Muscle layer of duodenum (tissue), 2 donors: ENCODE measurements around the gene ANKDD1B.
A peak's percentile ranks its signal among the peaks of the same experiment; 100 is the strongest.
"Not testable (repeated sequence)": the region's sequence is repeated elsewhere in the genome, so short reads cannot be mapped to it uniquely, and the experiment has no call there.

Source experiments
- H3K27ac ChIP-seq: one replicate; pipeline ENCODE4 v1.7.0; 2013; ENCODE audit warnings: mild to moderate bottlenecking, low read length
- H3K27me3 ChIP-seq: one replicate; pipeline ENCODE4 v1.7.0; 2013; ENCODE audit warnings: low read depth, mild to moderate bottlenecking, control low read depth, low read length
- H3K36me3 ChIP-seq, 2 donors: one replicate each; pipeline ENCODE4 v1.7.0; 2013; ENCODE audit warnings: low read length in 2 of 2, control low read depth in 1 of 2, mild to moderate bottlenecking in 1 of 2; ENCODE audit not compliant: insufficient read depth in 2 of 2, control insufficient read depth in 1 of 2
- H3K4me1 ChIP-seq, 2 donors: one replicate each; pipeline ENCODE4 v1.7.0; 2013; ENCODE audit warnings: low read length in 2 of 2, mild to moderate bottlenecking in 2 of 2, control low read depth in 1 of 2, moderate library complexity in 1 of 2; ENCODE audit not compliant: insufficient read depth in 2 of 2, control insufficient read depth in 1 of 2
- H3K4me3 ChIP-seq, 2 donors: one replicate each; pipeline ENCODE4 v1.7.0; 2013; ENCODE audit warnings: low read length in 2 of 2, low read depth in 1 of 2, mild to moderate bottlenecking in 1 of 2
- H3K9me3 ChIP-seq, 2 donors: one replicate each; pipeline ENCODE4 v1.7.0; 2013; ENCODE audit warnings: low read length in 2 of 2, control low read depth in 1 of 2, mild to moderate bottlenecking in 1 of 2; ENCODE audit not compliant: control insufficient read depth in 1 of 2
- donor health status: healthy.

Gene ANKDD1B

DNA sequence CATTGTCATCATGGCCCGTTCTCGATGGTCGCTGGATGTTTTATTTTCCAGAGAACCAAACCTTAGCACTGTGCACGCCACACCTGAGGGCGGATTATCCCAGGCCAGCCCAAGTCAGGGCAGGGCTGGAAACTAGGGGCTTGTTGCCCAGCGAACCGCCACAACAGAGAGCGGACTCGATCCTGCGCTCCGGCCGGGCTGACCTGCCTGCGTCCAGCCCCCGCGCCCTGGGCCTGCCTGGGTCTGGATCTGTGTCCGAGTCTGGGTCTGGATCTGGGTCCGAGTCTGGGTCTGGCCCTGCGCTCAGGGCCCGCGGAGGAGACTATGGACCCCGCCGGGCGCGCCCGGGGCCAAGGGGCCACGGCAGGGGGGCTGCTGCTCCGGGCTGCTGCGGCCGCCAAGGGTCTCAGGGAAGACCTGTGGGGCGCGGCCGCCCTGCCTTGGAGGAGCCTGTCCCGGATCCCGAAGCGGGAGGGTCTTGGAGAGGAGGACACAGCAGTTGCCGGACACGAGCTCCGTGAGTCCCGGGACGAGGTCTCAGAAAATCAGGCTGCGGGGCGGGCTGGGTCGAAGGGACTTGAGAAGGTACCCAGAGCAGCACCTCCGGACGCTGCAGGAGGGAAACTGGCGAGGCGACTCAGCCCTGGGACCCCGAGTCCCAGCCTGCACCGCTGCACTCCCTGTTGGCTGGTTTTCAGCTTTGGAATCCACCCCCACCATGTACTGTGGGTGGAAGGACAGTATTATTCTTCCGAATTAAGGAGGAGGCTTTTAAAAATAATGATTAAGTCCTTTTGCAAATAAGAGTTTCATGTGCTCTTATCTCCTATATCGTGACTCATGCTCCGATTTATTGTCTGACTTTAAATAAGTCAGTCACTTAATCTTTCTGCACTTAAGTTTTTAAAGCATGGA, at the start of gene ANKDD1B:
Gene ANKDD1B, plus strand, starts transcription at position 143 of the 915 bp plus-strand sequence. Its CDS starts 182 bp downstream, at position 325.
- H3K9me3 ChIP-seq, result no peaks in the 10 kb centered on the region
- H3K4me1 ChIP-seq, result no peaks in the 10 kb centered on the region
- peak within 1 kb of the TSS; percentile 51 for H3K27ac ChIP-seq
- H3K4me3 ChIP-seq, result peak within 1 kb of the TSS; percentile 68 to 77
- H3K36me3 ChIP-seq, result no peaks in the 10 kb centered on the region
- no peaks in the 10 kb centered on the region for H3K27me3 ChIP-seq

- H3K27me3 ChIP-seq, H3K36me3 ChIP-seq: not testable (repeated sequence)
- Histone ChIP-seq H3K27ac (peak overlapping the region; percentile 35), H3K9me3 (peaks cover 0 to 11% of the 10 kb centered on the region in 2 donors), H3K4me3 (peak overlapping the region in 1 of 2 donors; percentile 35), H3K4me1 (peaks cover 4 to 20% of the 10 kb centered on the region in 2 donors)
These were observed 45.1 kb upstream of the ANKDD1B start for GRCh38 chr5:75565991-75566709.

DNA sequence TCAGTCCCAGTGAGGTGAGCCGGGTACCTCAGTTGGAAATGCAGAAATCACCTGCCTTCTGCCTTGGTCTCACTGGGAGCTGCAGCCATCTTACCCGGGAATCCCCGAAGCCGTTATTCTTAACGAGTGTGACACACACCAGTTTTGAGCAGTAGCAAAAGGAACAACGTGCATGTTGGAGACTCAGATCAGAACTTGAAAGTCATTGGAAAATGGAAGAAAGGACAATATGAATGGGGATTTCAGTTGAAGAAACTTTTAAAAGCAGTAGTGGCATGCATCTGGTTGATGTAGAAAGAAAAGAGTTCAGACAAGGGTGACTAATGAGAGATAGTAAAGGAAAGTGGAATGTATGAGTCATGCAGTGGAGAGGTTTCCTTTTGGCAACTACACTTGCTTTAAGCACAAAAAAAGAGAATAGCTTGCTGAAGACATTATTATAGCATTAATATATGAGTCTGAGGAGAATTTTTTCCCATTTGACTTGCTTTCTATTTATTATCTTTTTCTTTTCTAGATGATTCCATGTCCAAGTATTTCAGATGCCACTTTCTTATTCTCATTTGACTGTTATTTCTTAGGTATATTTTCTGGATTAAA, 44.4 kb upstream of the ANKDD1B start:
- Histone ChIP-seq H3K27ac (peak overlapping the region; percentile 35), H3K4me1 (peaks cover 4 to 23% of the 10 kb centered on the region in 2 donors), H3K4me3 (peak overlapping the region in 1 of 2 donors; percentile 35), H3K27me3 (no peaks in the 10 kb centered on the region), H3K9me3 (peaks cover 0 to 11% of the 10 kb centered on the region in 2 donors), H3K36me3 (peaks cover 0 to 4% of the 10 kb centered on the region in 2 donors)

DNA sequence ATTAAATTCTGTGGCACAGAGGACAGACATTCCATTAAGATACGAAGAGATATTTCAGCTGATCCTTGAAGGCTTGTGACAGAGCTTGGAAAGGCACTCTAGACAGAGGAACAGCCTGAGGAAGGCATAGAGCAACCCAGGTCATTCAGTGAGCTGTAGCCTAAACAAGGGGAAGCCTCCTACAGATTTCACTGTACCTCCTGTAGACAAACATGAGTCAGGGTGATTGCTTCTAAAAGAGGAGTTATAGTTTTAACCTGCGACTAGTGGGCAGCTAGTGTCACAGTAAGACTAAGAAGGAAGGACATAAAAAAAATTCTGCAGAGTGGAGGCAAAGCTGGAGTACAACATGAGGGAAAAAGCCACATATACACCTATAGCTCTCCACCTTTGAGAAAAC, 43.5 kb upstream of the ANKDD1B start:
- peaks cover 4 to 23% of the 10 kb centered on the region in 2 donors for H3K4me1 ChIP-seq
- H3K9me3 ChIP-seq, result peaks cover 0 to 11% of the 10 kb centered on the region in 2 donors
- peaks cover 0 to 4% of the 10 kb centered on the region in 2 donors for H3K36me3 ChIP-seq
- H3K27me3 ChIP-seq, result no peaks in the 10 kb centered on the region
- H3K4me3 ChIP-seq, result no peak overlapping the region
- peak overlapping the region; percentile 19 for H3K27ac ChIP-seq

DNA sequence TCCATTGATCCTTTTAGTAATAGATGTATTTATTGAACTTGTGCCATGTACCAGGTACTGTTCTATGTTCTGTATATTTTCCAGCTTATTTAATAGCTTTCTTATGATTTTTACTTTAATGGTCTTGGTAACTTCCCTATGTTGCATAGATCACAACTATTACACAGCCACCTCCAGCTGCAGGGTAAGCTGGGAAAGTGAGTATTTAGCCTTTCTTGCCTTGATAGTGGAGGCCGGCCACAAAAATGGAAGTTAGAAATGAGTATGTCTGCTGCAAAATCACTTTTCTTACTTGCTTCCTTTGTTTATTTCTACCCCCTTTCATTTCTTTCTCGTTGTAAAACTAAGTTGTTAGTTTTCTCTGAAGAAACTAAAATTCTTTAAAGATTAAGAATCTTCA, 43.1 kb upstream of the ANKDD1B start:
- Histone ChIP-seq H3K4me1 (peaks cover 4 to 23% of the 10 kb centered on the region in 2 donors), H3K27me3 (no peaks in the 10 kb centered on the region), H3K9me3 (peaks cover 0 to 11% of the 10 kb centered on the region in 2 donors), H3K27ac (no peak overlapping the region), H3K4me3 (no peak overlapping the region), H3K36me3 (peaks cover 0 to 4% of the 10 kb centered on the region in 2 donors)

- Histone ChIP-seq H3K4me1 (peaks cover 4 to 24% of the 10 kb centered on the region in 2 donors), H3K9me3 (no peaks in the 10 kb centered on the region), H3K36me3 (peaks cover 0 to 4% of the 10 kb centered on the region in 2 donors), H3K27ac (no peak overlapping the region), H3K27me3 (no peaks in the 10 kb centered on the region), H3K4me3 (no peak overlapping the region)
These were observed 39.7 kb upstream of the ANKDD1B start for GRCh38 chr5:75571547-75571946.

DNA sequence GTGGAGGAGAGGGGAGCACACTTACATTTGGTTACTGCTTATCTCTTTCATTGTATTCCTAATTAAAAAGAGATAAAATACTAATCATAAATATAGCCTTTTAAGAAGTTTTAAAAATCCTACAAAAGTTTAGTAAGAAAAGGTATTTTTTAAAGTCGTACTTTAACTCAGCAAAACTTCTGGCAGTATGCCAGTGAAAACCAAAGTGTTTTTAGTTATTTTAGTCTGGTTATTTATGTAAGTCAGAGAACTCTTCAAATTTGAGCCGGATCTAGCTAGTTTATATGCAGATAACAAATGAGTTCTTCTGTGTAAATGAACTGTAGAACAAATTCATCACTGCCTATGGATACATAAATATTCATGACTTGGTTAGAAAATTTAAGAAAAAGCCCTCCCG, 36.5 kb upstream of the ANKDD1B start:
- no peaks in the 10 kb centered on the region for H3K9me3 ChIP-seq
- H3K4me3 ChIP-seq, result no peak overlapping the region
- peaks cover 7 to 12% of the 10 kb centered on the region in 2 donors for H3K36me3 ChIP-seq
- H3K4me1 ChIP-seq, result peaks cover 0 to 7% of the 10 kb centered on the region in 2 donors
- H3K27ac ChIP-seq, result no peak overlapping the region
- no peaks in the 10 kb centered on the region for H3K27me3 ChIP-seq

- not testable (repeated sequence) for H3K4me1 ChIP-seq, H3K27me3 ChIP-seq, H3K27ac ChIP-seq, H3K4me3 ChIP-seq, H3K9me3 ChIP-seq
- H3K36me3 ChIP-seq, result peaks cover 17 to 22% of the 10 kb centered on the region in 2 donors
These were observed 33.0 kb upstream of the ANKDD1B start for GRCh38 chr5:75578280-75578679.

GRCh38 chr5:75584641-75585040, 26.6 kb upstream of the ANKDD1B start:
- Histone ChIP-seq H3K4me3 (no peak overlapping the region), H3K36me3 (peaks cover 19 to 25% of the 10 kb centered on the region in 2 donors)

GRCh38 chr5:75588666-75589065, 22.6 kb upstream of the ANKDD1B start:
- Histone ChIP-seq H3K27me3 (no peaks in the 10 kb centered on the region), H3K4me1 (no peaks in the 10 kb centered on the region), H3K36me3 (peaks cover 18 to 31% of the 10 kb centered on the region in 2 donors), H3K27ac (no peak overlapping the region), H3K4me3 (no peak overlapping the region), H3K9me3 (no peaks in the 10 kb centered on the region)

More at GRCh38 chr5:75584641-75585040, 26.6 kb upstream of the ANKDD1B start:
- Histone ChIP-seq H3K4me1 (no peaks in the 10 kb centered on the region), H3K27me3 (no peaks in the 10 kb centered on the region), H3K27ac (no peak overlapping the region), H3K9me3 (no peaks in the 10 kb centered on the region)

GRCh38 chr5:75600535-75600934, 10.7 kb upstream of the ANKDD1B start:
- no peaks in the 10 kb centered on the region for H3K9me3 ChIP-seq
- H3K4me3 ChIP-seq, result no peak overlapping the region
- H3K27me3 ChIP-seq, result no peaks in the 10 kb centered on the region
- no peaks in the 10 kb centered on the region for H3K4me1 ChIP-seq
- H3K27ac ChIP-seq, result no peak overlapping the region
- H3K36me3 ChIP-seq, result peaks cover 12 to 33% of the 10 kb centered on the region in 2 donors
